Panc1 (cell line): Measurements from ENCODE around the gene NIPAL1. TPM values are rescaled to one million over a fixed set of nuclear protein-coding genes. Genes with fewer than 3 reads are reported as not detected.

Source experiments
- ATAC-seq: fragments of 200-7000 bp; cut with Tn5 transposase; 2 replicates; pipeline ENCODE4 v1.9.1; 2020; ENCODE audit warnings: mild to moderate bottlenecking, moderate library complexity
- BruUV-seq: library from RNA; stranded (reverse); fragments of 400-500 nt; replicated peaks from 2 replicates; lab custom pipeline; 2021; lab: Mats Ljungman, UMichigan
- CTCF ChIA-PET: fragments of 300-600 bp; sonication (Branson Sonifier 250); formaldehyde crosslinking; loops from one replicate; lab custom pipeline; 2022; ENCODE audit warnings: antibody characterized with exemption; lab: Charles Lee
- POLR2A ChIA-PET: fragments of 300-600 bp; sonication (Branson Sonifier 250); formaldehyde crosslinking; loops from one replicate; lab custom pipeline; 2022; ENCODE audit warnings: antibody characterized with exemption; lab: Charles Lee
- DNase-seq: peaks from one replicate; pipeline ENCODE4 v3.0.0-alpha.2; 2010; ENCODE audit warnings: low read depth, low spot score
- H3K27ac ChIP-seq: 2 replicates; pipeline ENCODE4 v1.5.1; 2011; ENCODE audit warnings: mild to moderate bottlenecking, low read length, inconsistent platforms
- H3K27me3 ChIP-seq: fragments of 200-500 bp; sonication (Bioruptor generic); 2 replicates; pipeline ENCODE4 v1.6.0; 2014; ENCODE audit warnings: low read length, inconsistent platforms; ENCODE audit not compliant: control insufficient read depth, insufficient read depth
- H3K36me3 ChIP-seq: fragments of 200-500 bp; sonication (Bioruptor generic); 2 replicates; pipeline ENCODE4 v1.5.1; 2014; ENCODE audit warnings: inconsistent platforms, mild to moderate bottlenecking, low read length, moderate library complexity; ENCODE audit not compliant: control insufficient read depth, insufficient read depth
- H3K4me1 ChIP-seq: 2 replicates; pipeline ENCODE4 v1.5.1; 2011; ENCODE audit warnings: inconsistent platforms, mild to moderate bottlenecking, low read length, moderate library complexity; ENCODE audit not compliant: control insufficient read depth, insufficient read depth
- H3K4me3 ChIP-seq, 2 experiments: 2 replicates each; pipeline ENCODE4 v1.5.1; 2011 to 2012; ENCODE audit warnings: low read depth in 2 of 2, low read length in 2 of 2, mild to moderate bottlenecking in 2 of 2, inconsistent platforms in 1 of 2, moderate library complexity in 1 of 2
- H3K9me3 ChIP-seq: fragments of 200-500 bp; sonication (Bioruptor generic); 2 replicates; pipeline ENCODE4 v1.5.1; 2014; ENCODE audit warnings: low read depth, mild to moderate bottlenecking, inconsistent platforms, low read length, moderate library complexity; ENCODE audit not compliant: control insufficient read depth, insufficient read depth
- CTCF ChIP-seq: fragments of 450-650 bp; IDR thresholded peaks from 2 replicates; pipeline ENCODE4 v1.5.1; 2017; ENCODE audit warnings: mild to moderate bottlenecking
- POLR2AphosphoS5 ChIP-seq: IDR thresholded peaks from 2 replicates; pipeline ENCODE4 v1.6.1; 2012; ENCODE audit warnings: mild to moderate bottlenecking, low read depth, low read length, moderate library complexity
- REST ChIP-seq, 2 experiments: IDR thresholded peaks; 2 replicates each; pipeline ENCODE4 v1.6.1; 2011 to 2012; ENCODE audit warnings: low read depth in 2 of 2, control low read depth in 1 of 2, low read length in 1 of 2, mild to moderate bottlenecking in 1 of 2, moderate library complexity in 1 of 2; ENCODE audit not compliant: insufficient read depth in 1 of 2
- SIN3A ChIP-seq: IDR thresholded peaks from 2 replicates; pipeline ENCODE4 v1.6.1; 2012; ENCODE audit warnings: low read depth, mild to moderate bottlenecking, low read length, moderate library complexity, borderline replicate concordance; ENCODE audit not compliant: insufficient read depth
- TCF7L2 ChIP-seq: IDR thresholded peaks from 2 replicates; pipeline ENCODE4 v1.6.1; 2011; ENCODE audit warnings: mild to moderate bottlenecking, low read depth, low read length, inconsistent platforms
- in situ Hi-C: cut with HindIII; loops from 2 replicates; pipeline ENCODE4 v1.10.0; 2016; ENCODE audit warnings: low sequenced_read_pairs, low pct_unique_long_range_greater_than_20kb
- intact Hi-C: fragments of 100-400 bp; cut with micrococcal nuclease; formaldehyde crosslinking; loops from one replicate; pipeline ENCODE4 v1.10.0; 2022; ENCODE audit not compliant: unreplicated experiment
- total RNA-seq: library from RNA; stranded (reverse); gene quantifications from one replicate; pipeline ENCODE4 v1.2.1, GENCODE V29; 2021; ENCODE audit not compliant: unreplicated experiment

NIPAL1 gene
- total RNA-seq, 1 experiment from 2014 or later, result 0.82 TPM

- H3K9me3 ChIP-seq, result no peaks in the 10 kb centered on the region
- no peak for DNase-seq
- H3K4me3 ChIP-seq, result no peak overlapping the region
- H3K4me1 ChIP-seq, result no peaks in the 10 kb centered on the region
- BruUV-seq, result no TSS peak
- TF ChIP-seq CTCF, result no peak
- ChIA-PET POLR2A (no interaction called here), CTCF (no interaction called here)
- H3K36me3 ChIP-seq, result no peaks in the 10 kb centered on the region
- no peak for ATAC-seq
- in situ Hi-C loops, result no loop called here
- H3K27ac ChIP-seq, result no peak overlapping the region
- no peaks in the 10 kb centered on the region for H3K27me3 ChIP-seq
- intact Hi-C loops, result no loop called here
These were observed 54.6 kb downstream of the NIPAL1 start for GRCh38 chr4:48071191-48071590.

GRCh38 chr4:48073567-48074103 is 57.1 kb downstream of the NIPAL1 start:
- CTCF ChIA-PET, result no interaction called here
- TF ChIP-seq SIN3A (no peak), REST (IDR thresholded peaks at IDR 0.05; ENCODE audit: insufficient read depth in 1 of 2, low read depth in 2 of 2, low read length in 1 of 2) (no peak), POLR2AphosphoS5 (no peak), TCF7L2 (no peak), CTCF (no peak)
- DNase-seq (no peak), ATAC-seq (no peak)
- H3K4me1 ChIP-seq, result no peaks in the 10 kb centered on the region
- H3K4me3 ChIP-seq, result no peak overlapping the region
- POLR2A ChIA-PET, result no interaction called here
- no peaks in the 10 kb centered on the region for H3K9me3 ChIP-seq
- intact Hi-C loops (no loop called here), in situ Hi-C loops (no loop called here)
- no TSS peak for BruUV-seq
- no peak overlapping the region for H3K27ac ChIP-seq
- no peaks in the 10 kb centered on the region for H3K36me3 ChIP-seq
- no peaks in the 10 kb centered on the region for H3K27me3 ChIP-seq

- Histone ChIP-seq H3K36me3 (no peaks in the 10 kb centered on the region), H3K27ac (no peak overlapping the region), H3K4me3 (no peak overlapping the region), H3K27me3 (no peaks in the 10 kb centered on the region), H3K4me1 (no peaks in the 10 kb centered on the region), H3K9me3 (no peaks in the 10 kb centered on the region)
- no TSS peak for BruUV-seq
- no peak for ATAC-seq
- ChIA-PET CTCF (no interaction called here), POLR2A (no interaction called here)
- intact Hi-C loops (no loop called here), in situ Hi-C loops (no loop called here)
- no peak for DNase-seq
- TF ChIP-seq TCF7L2 (no peak), REST (IDR thresholded peaks at IDR 0.05; ENCODE audit: insufficient read depth in 1 of 2, low read depth in 2 of 2, low read length in 1 of 2) (no peak), CTCF (no peak), SIN3A (no peak), POLR2AphosphoS5 (no peak)
These were observed 58.1 kb downstream of the NIPAL1 start for GRCh38 chr4:48074657-48075056.
